OCI-LY7 (cell line): ENCODE results near the gene SMIM24. TPM values are rescaled to one million over a fixed set of nuclear protein-coding genes. Genes with fewer than 3 reads are reported as not detected.

ENCODE experiments used
- BruUV-seq: library from RNA; stranded (reverse); fragments of 400-500 nt; replicated peaks from 2 replicates; lab custom pipeline; 2021; lab: Mats Ljungman, UMichigan
- CTCF ChIA-PET: fragments of 300-600 bp; sonication (Branson Sonifier 250); formaldehyde crosslinking; loops from one replicate; lab custom pipeline; 2022; ENCODE audit warnings: antibody characterized with exemption; ENCODE audit not compliant: unreplicated experiment; lab: Charles Lee
- POLR2A ChIA-PET: fragments of 300-600 bp; sonication (Branson Sonifier 250); formaldehyde crosslinking; loops from one replicate; lab custom pipeline; 2022; ENCODE audit warnings: antibody characterized with exemption; lab: Charles Lee
- DNase-seq: peaks from one replicate; pipeline ENCODE4 v3.0.0-alpha.2; 2015; ENCODE audit warnings: low spot score
- H2AFZ ChIP-seq: fragments of 200-600 bp; sonication (generic), shearing (Covaris generic); 2 replicates; pipeline ENCODE4 v1.6.1; 2014; ENCODE audit warnings: mild to moderate bottlenecking, antibody characterized with exemption, low read length, moderate library complexity
- H3K27ac ChIP-seq: fragments of 200-600 bp; sonication (generic); 2 replicates; pipeline ENCODE4 v1.5.1; 2014; ENCODE audit warnings: mixed run types, low read depth, mild to moderate bottlenecking, moderate library complexity, low read length, inconsistent platforms; ENCODE audit not compliant: poor library complexity, severe bottlenecking
- H3K36me3 ChIP-seq: fragments of 200-600 bp; sonication (generic); 2 replicates; pipeline ENCODE4 v1.6.1; 2014; ENCODE audit warnings: mild to moderate bottlenecking, antibody characterized with exemption, low read length, moderate library complexity, mixed read lengths; ENCODE audit not compliant: insufficient read depth
- H3K4me1 ChIP-seq: fragments of 200-600 bp; sonication (generic); 2 replicates; pipeline ENCODE4 v1.5.1; 2014; ENCODE audit warnings: mild to moderate bottlenecking, low read length; ENCODE audit not compliant: insufficient read depth, poor library complexity, severe bottlenecking
- H3K4me2 ChIP-seq: fragments of 200-600 bp; sonication (generic); 2 replicates; pipeline ENCODE4 v1.6.1; 2014; ENCODE audit warnings: mild to moderate bottlenecking, low read length
- H3K4me3 ChIP-seq: fragments of 200-600 bp; sonication (generic); 2 replicates; pipeline ENCODE4 v1.5.1; 2014; ENCODE audit warnings: mild to moderate bottlenecking, low read depth, low read length; ENCODE audit not compliant: poor library complexity, severe bottlenecking
- H3K79me2 ChIP-seq: fragments of 200-600 bp; sonication (generic); 2 replicates; pipeline ENCODE4 v1.6.1; 2016; ENCODE audit warnings: low read depth, mild to moderate bottlenecking, low read length, moderate library complexity, mixed read lengths; ENCODE audit not compliant: insufficient read depth
- H3K9me2 ChIP-seq: fragments of 200-600 bp; sonication (generic); 2 replicates; pipeline ENCODE4 v1.6.1; 2016; ENCODE audit warnings: mild to moderate bottlenecking, low read length, mixed read lengths; ENCODE audit not compliant: insufficient read depth
- H3K9me3 ChIP-seq: fragments of 200-600 bp; sonication (generic); 2 replicates; pipeline ENCODE4 v1.6.1; 2014; ENCODE audit warnings: mild to moderate bottlenecking, mixed run types, low read length, mixed read lengths
- H4K20me1 ChIP-seq: fragments of 200-600 bp; sonication (generic); 2 replicates; pipeline ENCODE4 v1.6.1; 2014; ENCODE audit warnings: mild to moderate bottlenecking, antibody characterized with exemption, low read length, moderate library complexity, mixed read lengths; ENCODE audit not compliant: insufficient read depth
- EZH2phosphoT487 ChIP-seq: fragments of 200-600 bp; sonication (generic); IDR thresholded peaks from 2 replicates; pipeline ENCODE4 v1.6.1; 2018; ENCODE audit warnings: low read depth, borderline replicate concordance, mild to moderate bottlenecking, mixed run types, antibody characterized with exemption, low read length, moderate library complexity, mixed read lengths
- intact Hi-C: fragments of 100-400 bp; cut with micrococcal nuclease; formaldehyde crosslinking; loops from one replicate; pipeline ENCODE4 v1.10.0; 2022; ENCODE audit not compliant: unreplicated experiment
- total RNA-seq, 2 experiments: library from RNA; depleted of rRNA in 1 of 2; stranded (reverse); fragments of >200 nt in 1 of 2; shearing (Covaris generic) in 1 of 2; gene quantifications; 2 replicates each; pipeline ENCODE4 v1.2.3, GENCODE V29; 2014 to 2022
- TF ChIP-seq, protein P1 (sequence below): fragments of 200-600 bp; sonication (generic); conservative IDR thresholded peaks from 2 replicates; pipeline ENCODE4 v1.5.1; 2014; ENCODE audit warnings: mild to moderate bottlenecking, antibody characterized with exemption, low read length, moderate library complexity, mixed read lengths

The SMIM24 gene
- total RNA-seq, 2 experiments from 2014 or later = 6.8 to 9.9 TPM

DNA sequence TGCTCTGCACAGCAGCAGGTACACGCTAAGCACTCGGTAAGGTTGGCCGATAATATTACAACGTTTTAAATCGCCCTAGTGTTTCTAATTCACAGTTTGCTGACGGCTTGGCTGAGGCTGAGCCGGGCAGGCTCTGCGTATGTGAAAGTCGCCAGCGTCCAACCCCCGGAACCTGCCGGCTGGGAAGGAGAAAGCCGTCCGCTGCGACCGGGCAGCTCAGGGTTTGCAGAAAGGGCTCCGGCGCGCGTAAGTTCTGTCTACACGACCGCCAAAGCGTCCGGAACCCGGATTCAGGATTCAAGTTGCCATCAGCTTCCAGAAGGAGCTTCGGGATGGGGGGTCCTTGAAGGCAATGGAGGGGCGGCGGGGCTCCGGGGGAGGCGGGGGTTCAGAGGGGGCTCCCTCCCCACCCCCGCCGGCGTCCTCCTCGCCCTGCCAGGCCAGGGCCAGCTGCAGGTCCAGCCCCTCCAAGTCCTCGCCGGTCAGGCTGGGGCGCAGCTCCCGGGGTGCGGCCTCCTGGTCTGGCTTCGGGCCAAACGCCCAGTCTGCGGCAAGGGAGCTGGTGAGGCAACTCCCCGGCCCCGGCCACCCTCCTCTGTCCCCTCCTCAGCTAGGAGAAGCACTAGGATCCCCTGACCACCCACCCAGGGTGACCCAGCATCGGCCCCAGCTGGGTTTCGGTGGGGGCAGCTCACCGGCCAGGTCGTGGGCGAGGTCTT, 2.3 kb upstream of the SMIM24 start:
- H3K27ac ChIP-seq = peak overlapping the region; percentile 84
- intact Hi-C loops = no loop called here
- ChIA-PET CTCF (no interaction called here), POLR2A (interaction anchor here (0.6 kb wide), 1 partner anchor 149 kb away, joined by 3 read pairs; no protein-coding TSS in a partner anchor)
- no peaks in the 10 kb centered on the region for H3K36me3 ChIP-seq
- no peak for TF ChIP-seq EZH2phosphoT487
- no peak overlapping the region for H2AFZ ChIP-seq
- BruUV-seq = no TSS peak
- H3K4me2 ChIP-seq = 0 out of 2 replicates have a peak overlapping the region, but pooled peaks have one; percentile 92
- H3K9me3 ChIP-seq = no peaks in the 10 kb centered on the region
- no peaks in the 10 kb centered on the region for H4K20me1 ChIP-seq
- no peak overlapping the region for H3K4me3 ChIP-seq
- H3K9me2 ChIP-seq = no peaks in the 10 kb centered on the region
- H3K79me2 ChIP-seq = no peaks in the 10 kb centered on the region
- no peak for DNase-seq
- H3K4me1 ChIP-seq = peaks cover 47% of the 10 kb centered on the region

DNA sequence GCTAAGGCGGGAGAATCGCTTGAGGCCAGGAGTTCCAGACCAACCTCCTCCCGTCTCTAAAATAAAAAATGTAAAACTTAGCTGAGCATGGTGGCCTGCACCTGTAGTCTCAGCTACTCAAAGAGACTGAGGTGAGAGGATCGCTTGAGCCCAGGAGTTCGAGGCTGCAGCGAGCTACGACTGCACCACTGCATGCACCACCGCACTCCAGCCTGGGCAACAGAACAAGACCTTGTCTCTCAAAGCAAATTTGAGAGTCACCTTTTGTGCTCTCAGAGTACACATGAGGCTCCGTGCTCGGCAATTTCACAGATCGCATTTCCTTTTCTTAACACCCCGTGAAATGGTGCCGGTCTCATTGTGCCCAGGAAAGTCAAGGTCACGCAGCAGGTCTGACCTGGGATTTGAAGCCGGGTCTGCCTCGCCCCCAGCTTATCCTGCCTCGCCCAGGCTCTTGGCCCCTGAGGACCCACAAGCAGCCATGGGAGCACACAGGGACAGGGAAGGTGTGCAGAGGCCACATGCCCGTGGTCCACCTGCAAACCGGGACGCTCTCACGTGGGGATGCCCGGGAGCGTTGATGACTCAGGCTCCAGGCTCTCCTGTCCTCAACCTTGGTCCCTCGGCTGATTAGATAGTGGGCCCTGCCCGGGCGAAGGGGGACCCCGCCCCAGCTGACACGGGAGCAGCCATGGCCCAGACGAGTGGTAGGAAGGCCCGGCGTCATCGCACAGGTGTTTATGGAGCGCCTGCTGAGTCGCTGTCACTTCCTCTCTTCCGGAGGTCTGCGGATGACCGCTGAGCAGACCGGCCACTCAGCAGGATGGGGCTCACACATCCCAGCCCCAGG, 1.1 kb upstream of the SMIM24 start:
- no peaks in the 10 kb centered on the region for H3K9me3 ChIP-seq
- no peaks in the 10 kb centered on the region for H3K79me2 ChIP-seq
- peak overlapping the region; percentile 46 for H2AFZ ChIP-seq
- no peaks in the 10 kb centered on the region for H3K9me2 ChIP-seq
- DNase-seq = peak; percentile 64
- peak overlapping the region; percentile 92 for H3K4me2 ChIP-seq
- no peaks in the 10 kb centered on the region for H3K36me3 ChIP-seq
- POLR2A ChIA-PET = no interaction called here
- intact Hi-C loops = no loop called here
- H3K4me3 ChIP-seq = peak overlapping the region; percentile 65
- no TSS peak for BruUV-seq
- CTCF ChIA-PET = interaction anchor here (0.5 to 0.6 kb wide), 2 partner anchors 9 to 206 kb away, joined by 3 read pairs; no protein-coding TSS in a partner anchor
- H3K27ac ChIP-seq = peak overlapping the region; percentile 84
- TF ChIP-seq EZH2phosphoT487 = no peak
- TF ChIP-seq, protein P1, sequence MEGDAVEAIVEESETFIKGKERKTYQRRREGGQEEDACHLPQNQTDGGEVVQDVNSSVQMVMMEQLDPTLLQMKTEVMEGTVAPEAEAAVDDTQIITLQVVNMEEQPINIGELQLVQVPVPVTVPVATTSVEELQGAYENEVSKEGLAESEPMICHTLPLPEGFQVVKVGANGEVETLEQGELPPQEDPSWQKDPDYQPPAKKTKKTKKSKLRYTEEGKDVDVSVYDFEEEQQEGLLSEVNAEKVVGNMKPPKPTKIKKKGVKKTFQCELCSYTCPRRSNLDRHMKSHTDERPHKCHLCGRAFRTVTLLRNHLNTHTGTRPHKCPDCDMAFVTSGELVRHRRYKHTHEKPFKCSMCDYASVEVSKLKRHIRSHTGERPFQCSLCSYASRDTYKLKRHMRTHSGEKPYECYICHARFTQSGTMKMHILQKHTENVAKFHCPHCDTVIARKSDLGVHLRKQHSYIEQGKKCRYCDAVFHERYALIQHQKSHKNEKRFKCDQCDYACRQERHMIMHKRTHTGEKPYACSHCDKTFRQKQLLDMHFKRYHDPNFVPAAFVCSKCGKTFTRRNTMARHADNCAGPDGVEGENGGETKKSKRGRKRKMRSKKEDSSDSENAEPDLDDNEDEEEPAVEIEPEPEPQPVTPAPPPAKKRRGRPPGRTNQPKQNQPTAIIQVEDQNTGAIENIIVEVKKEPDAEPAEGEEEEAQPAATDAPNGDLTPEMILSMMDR = no peak
- peaks cover 47% of the 10 kb centered on the region for H3K4me1 ChIP-seq
- H4K20me1 ChIP-seq = no peaks in the 10 kb centered on the region

DNA sequence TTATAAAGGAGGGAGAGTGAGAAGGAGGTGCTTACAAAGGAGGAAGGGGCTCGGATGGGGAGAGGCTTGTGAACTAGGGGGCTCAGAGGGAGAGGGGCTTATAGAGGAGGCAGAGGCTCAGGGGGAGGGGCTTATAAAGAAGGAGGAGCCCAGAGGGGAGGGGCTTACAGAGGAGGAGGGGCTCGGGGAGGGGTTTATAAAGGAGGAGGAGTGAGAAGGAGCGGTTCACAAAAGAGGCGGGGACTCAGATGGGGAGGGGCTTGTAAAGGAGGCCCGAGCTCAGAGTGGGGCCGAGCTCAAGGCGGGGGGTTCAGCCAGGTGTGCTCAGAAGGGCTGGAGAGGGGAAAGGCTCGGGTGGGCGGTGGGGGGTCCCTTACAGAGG, 500 bp downstream of the SMIM24 start:
- no peak overlapping the region; the same call in 1 of the 2 replicates for H2AFZ ChIP-seq
- no peaks in the 10 kb centered on the region for H3K36me3 ChIP-seq
- peak overlapping the region; percentile 65 for H3K4me3 ChIP-seq
- DNase-seq = peak; percentile 90
- no peaks in the 10 kb centered on the region for H3K9me2 ChIP-seq
- peak overlapping the region; percentile 84 for H3K27ac ChIP-seq
- peaks cover 47% of the 10 kb centered on the region for H3K4me1 ChIP-seq
- peak overlapping the region; percentile 92 for H3K4me2 ChIP-seq
- intact Hi-C loops = loop anchor here (1.0 kb wide), 1 partner anchor 25 kb away; no protein-coding TSS in a partner anchor
- ChIA-PET CTCF (interaction anchor here (0.6 to 0.8 kb wide), 3 partner anchors 37 to 629 kb away, joined by 3 to 6 read pairs (median 3); no protein-coding TSS in a partner anchor), POLR2A (interaction anchor here (0.5 to 2.1 kb wide), 10 partner anchors 19 to 861 kb away, joined by 3 to 6 read pairs (median 4); no protein-coding TSS in a partner anchor)
- no peaks in the 10 kb centered on the region for H3K9me3 ChIP-seq
- H4K20me1 ChIP-seq = no peaks in the 10 kb centered on the region
- TF ChIP-seq, protein P1 = no peak
- no peak for TF ChIP-seq EZH2phosphoT487
- H3K79me2 ChIP-seq = no peaks in the 10 kb centered on the region
- no TSS peak for BruUV-seq
